Astrocyte (in vitro differentiated cells and primary cell): Measurements from ENCODE around the gene COL27A1. TPM values are rescaled to one million over a fixed set of nuclear protein-coding genes. Genes with fewer than 3 reads are reported as not detected.
A peak's percentile ranks its signal among the peaks of the same experiment; 100 is the strongest.

ENCODE experiments used
- DNase-seq: peaks from one replicate; pipeline ENCODE4 v3.0.0-alpha.2; 2010; ENCODE audit warnings: low read depth
- FAIRE-seq: peaks from 2 replicates; lab custom pipeline; 2011; peaks lifted over from hg19 to GRCh38; lab: Jason Lieb, UNC
- H2AFZ ChIP-seq: 2 replicates; pipeline ENCODE4 v1.6.0; 2012; ENCODE audit warnings: low read depth, low read length, inconsistent platforms
- H3K27ac ChIP-seq: 2 replicates; pipeline ENCODE4 v1.5.1; 2011; ENCODE audit warnings: low read depth, low read length, inconsistent platforms
- H3K27me3 ChIP-seq: 2 replicates; pipeline ENCODE4 v1.6.0; 2011; ENCODE audit warnings: low read length, inconsistent platforms; ENCODE audit not compliant: insufficient read depth
- H3K36me3 ChIP-seq: 2 replicates; pipeline ENCODE4 v1.5.1; 2011; ENCODE audit warnings: low read length, inconsistent platforms; ENCODE audit not compliant: insufficient read depth
- H3K4me1 ChIP-seq: 2 replicates; pipeline ENCODE4 v1.5.1; 2011; ENCODE audit warnings: low read length, inconsistent platforms; ENCODE audit not compliant: insufficient read depth
- H3K4me2 ChIP-seq: 2 replicates; pipeline ENCODE4 v1.6.0; 2012; ENCODE audit warnings: low read length, inconsistent platforms
- H3K4me3 ChIP-seq: 2 replicates; pipeline ENCODE4 v1.5.1; 2011; ENCODE audit warnings: low read depth, mild to moderate bottlenecking, low read length, inconsistent platforms; ENCODE audit not compliant: insufficient read depth
- H3K79me2 ChIP-seq: 2 replicates; pipeline ENCODE4 v1.6.0; 2012; ENCODE audit warnings: mild to moderate bottlenecking, low read length, inconsistent platforms; ENCODE audit not compliant: insufficient read depth
- H3K9ac ChIP-seq: 2 replicates; pipeline ENCODE4 v1.6.0; 2012; ENCODE audit warnings: mild to moderate bottlenecking, low read length, inconsistent platforms
- H3K9me3 ChIP-seq: 2 replicates; pipeline ENCODE4 v1.5.1; 2012; ENCODE audit warnings: low read depth, mild to moderate bottlenecking, low read length, inconsistent platforms; ENCODE audit not compliant: insufficient read depth
- H4K20me1 ChIP-seq: 2 replicates; pipeline ENCODE4 v1.6.0; 2012; ENCODE audit warnings: low read length, inconsistent platforms; ENCODE audit not compliant: insufficient read depth
- H3K27ac Mint-ChIP-seq: one replicate; pipeline ENCODE4 v1.8.0; 2021; ENCODE audit warnings: mild to moderate bottlenecking, mixed read lengths; ENCODE audit not compliant: unreplicated experiment
- H3K27me3 Mint-ChIP-seq: one replicate; pipeline ENCODE4 v1.8.0; 2021; ENCODE audit warnings: low read depth, mixed read lengths; ENCODE audit not compliant: unreplicated experiment
- H3K36me3 Mint-ChIP-seq: one replicate; pipeline ENCODE4 v1.8.0; 2021; ENCODE audit warnings: low read depth, mixed read lengths; ENCODE audit not compliant: unreplicated experiment
- H3K4me1 Mint-ChIP-seq: one replicate; pipeline ENCODE4 v1.8.0; 2021; ENCODE audit warnings: low read depth, mixed read lengths; ENCODE audit not compliant: unreplicated experiment
- H3K4me3 Mint-ChIP-seq: one replicate; pipeline ENCODE4 v1.8.0; 2021; ENCODE audit warnings: mild to moderate bottlenecking, moderate library complexity, mixed read lengths; ENCODE audit not compliant: unreplicated experiment
- H3K9me3 Mint-ChIP-seq: one replicate; pipeline ENCODE4 v1.8.0; 2021; ENCODE audit warnings: mild to moderate bottlenecking, mixed read lengths; ENCODE audit not compliant: unreplicated experiment
- EZH2 ChIP-seq: IDR thresholded peaks from 2 replicates; pipeline ENCODE4 v1.6.1; 2012; ENCODE audit warnings: mild to moderate bottlenecking, low read length, inconsistent platforms; ENCODE audit not compliant: insufficient read depth
- total RNA-seq: library from RNA; stranded (reverse); gene quantifications from 2 replicates; pipeline ENCODE4 v1.2.1, GENCODE V29; 2021
- TF ChIP-seq, protein P1 (sequence below): IDR thresholded peaks from 2 replicates; pipeline ENCODE4 v1.5.1; 2011; ENCODE audit warnings: low read depth, mild to moderate bottlenecking, inconsistent platforms, low read length, moderate library complexity; ENCODE audit not compliant: insufficient read depth

The COL27A1 gene
- total RNA-seq, 1 donor from 2014 or later: 31.2 TPM

GRCh38 chr9:114225561-114226212 lies 70.3 kb downstream of the COL27A1 start:
- no peak overlapping the region for H3K27ac Mint-ChIP-seq
- peak overlapping the region; percentile 65 for H3K27ac ChIP-seq
- H3K79me2 ChIP-seq: no peaks in the 10 kb centered on the region
- no peaks in the 10 kb centered on the region for H3K9me3 ChIP-seq
- peak overlapping the region; percentile 68 for H3K9ac ChIP-seq
- no peaks in the 10 kb centered on the region for H3K27me3 Mint-ChIP-seq
- no peak overlapping the region for H3K4me3 ChIP-seq
- TF ChIP-seq, protein P1, sequence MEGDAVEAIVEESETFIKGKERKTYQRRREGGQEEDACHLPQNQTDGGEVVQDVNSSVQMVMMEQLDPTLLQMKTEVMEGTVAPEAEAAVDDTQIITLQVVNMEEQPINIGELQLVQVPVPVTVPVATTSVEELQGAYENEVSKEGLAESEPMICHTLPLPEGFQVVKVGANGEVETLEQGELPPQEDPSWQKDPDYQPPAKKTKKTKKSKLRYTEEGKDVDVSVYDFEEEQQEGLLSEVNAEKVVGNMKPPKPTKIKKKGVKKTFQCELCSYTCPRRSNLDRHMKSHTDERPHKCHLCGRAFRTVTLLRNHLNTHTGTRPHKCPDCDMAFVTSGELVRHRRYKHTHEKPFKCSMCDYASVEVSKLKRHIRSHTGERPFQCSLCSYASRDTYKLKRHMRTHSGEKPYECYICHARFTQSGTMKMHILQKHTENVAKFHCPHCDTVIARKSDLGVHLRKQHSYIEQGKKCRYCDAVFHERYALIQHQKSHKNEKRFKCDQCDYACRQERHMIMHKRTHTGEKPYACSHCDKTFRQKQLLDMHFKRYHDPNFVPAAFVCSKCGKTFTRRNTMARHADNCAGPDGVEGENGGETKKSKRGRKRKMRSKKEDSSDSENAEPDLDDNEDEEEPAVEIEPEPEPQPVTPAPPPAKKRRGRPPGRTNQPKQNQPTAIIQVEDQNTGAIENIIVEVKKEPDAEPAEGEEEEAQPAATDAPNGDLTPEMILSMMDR: no peak
- TF ChIP-seq EZH2: no peak
- no peaks in the 10 kb centered on the region for H3K27me3 ChIP-seq
- peaks cover 40% of the 10 kb centered on the region for H3K4me1 Mint-ChIP-seq
- DNase-seq: peak; percentile 76
- no peaks in the 10 kb centered on the region for H4K20me1 ChIP-seq
- peak overlapping the region; percentile 18 for H2AFZ ChIP-seq
- FAIRE-seq: peak; percentile 67
- peaks cover 11% of the 10 kb centered on the region for H3K36me3 Mint-ChIP-seq
- peak overlapping the region; percentile 30 for H3K4me3 Mint-ChIP-seq
- H3K36me3 ChIP-seq: no peaks in the 10 kb centered on the region
- no peaks in the 10 kb centered on the region for H3K9me3 Mint-ChIP-seq
- peak overlapping the region; percentile 81 for H3K4me2 ChIP-seq
- peaks cover 51% of the 10 kb centered on the region for H3K4me1 ChIP-seq

DNA sequence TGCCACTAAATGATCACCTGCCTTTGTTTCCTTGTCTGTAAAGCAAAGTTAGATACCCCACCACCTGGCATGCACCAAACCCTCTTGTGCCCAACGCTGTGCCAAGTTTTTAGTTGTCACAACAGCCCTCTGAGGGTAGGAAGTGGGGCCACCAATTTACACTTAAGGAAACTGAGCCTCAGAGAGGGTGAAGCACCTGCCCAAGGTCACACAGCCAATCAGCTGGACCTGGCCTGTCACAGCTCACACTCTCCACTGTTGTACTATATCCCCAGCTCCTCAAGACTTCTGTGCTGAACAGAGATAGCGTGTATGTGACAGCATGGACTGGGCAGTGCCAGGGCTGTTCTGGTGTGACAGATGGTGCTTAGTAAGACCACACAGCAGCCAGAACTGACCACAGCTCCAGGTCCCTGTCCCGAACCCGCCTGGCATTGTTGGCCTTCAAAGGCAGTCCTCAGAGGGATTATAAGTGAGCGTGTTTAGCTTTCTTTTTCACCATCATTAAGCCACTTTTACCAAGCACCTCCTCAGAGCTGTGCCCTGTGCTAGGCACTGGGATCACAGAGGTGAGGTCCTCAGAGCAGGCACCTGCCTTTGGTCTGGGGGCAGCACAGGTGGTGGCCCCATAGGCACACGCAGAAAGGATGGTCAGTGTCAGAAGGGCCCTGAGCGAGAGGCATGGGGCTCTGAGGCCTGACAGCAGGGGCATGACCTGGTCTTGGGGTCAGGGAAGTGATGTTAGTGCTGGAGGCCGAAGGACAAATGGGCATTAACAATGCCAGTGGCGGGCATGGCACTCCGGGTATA lies 71.1 kb downstream of the COL27A1 start:
- H3K4me1 Mint-ChIP-seq: peaks cover 39% of the 10 kb centered on the region
- H3K4me3 ChIP-seq: no peak overlapping the region
- H4K20me1 ChIP-seq: no peaks in the 10 kb centered on the region
- H3K9me3 ChIP-seq: no peaks in the 10 kb centered on the region
- no peaks in the 10 kb centered on the region for H3K27me3 ChIP-seq
- H3K9ac ChIP-seq: peak overlapping the region; percentile 1
- H3K27me3 Mint-ChIP-seq: peaks cover under 1% of the 10 kb centered on the region
- TF ChIP-seq, protein P1: no peak
- no peak for TF ChIP-seq EZH2
- FAIRE-seq: no peak
- H3K4me3 Mint-ChIP-seq: no peak overlapping the region
- H3K79me2 ChIP-seq: no peaks in the 10 kb centered on the region
- H3K36me3 Mint-ChIP-seq: peaks cover 16% of the 10 kb centered on the region
- H3K27ac Mint-ChIP-seq: peak overlapping the region; percentile 89
- H3K27ac ChIP-seq: peak overlapping the region; percentile 43
- no peak for DNase-seq
- no peaks in the 10 kb centered on the region for H3K9me3 Mint-ChIP-seq
- H3K4me1 ChIP-seq: peaks cover 47% of the 10 kb centered on the region
- peak overlapping the region; percentile 81 for H3K4me2 ChIP-seq
- no peak overlapping the region for H2AFZ ChIP-seq
- no peaks in the 10 kb centered on the region for H3K36me3 ChIP-seq
